WTC11 (cell line): ENCODE measurements around the gene CCDC107. TPM values are rescaled to one million over a fixed set of nuclear protein-coding genes. Genes with fewer than 3 reads are reported as not detected.

Experiments used
- ATAC-seq: fragments of 200-7000 bp; cut with Tn5 transposase; 2 replicates; pipeline ENCODE4 v1.10.0; 2021; ENCODE audit warnings: mild to moderate bottlenecking, moderate library complexity
- CTCF ChIA-PET: fragments of 300-600 bp; sonication (Branson Sonifier 250); formaldehyde crosslinking; loops from one replicate; lab custom pipeline; 2021; ENCODE audit warnings: antibody characterized with exemption; lab: Charles Lee
- POLR2A ChIA-PET: fragments of 350-600 bp; sonication (Branson Sonifier 250); formaldehyde crosslinking; loops from one replicate; lab custom pipeline; 2021; ENCODE audit warnings: antibody characterized with exemption; lab: Charles Lee
- DNase-seq: peaks from one replicate; pipeline ENCODE4 v3.0.0; 2021; ENCODE audit warnings: low spot score
- H3K27ac Mint-ChIP-seq: 2 replicates; pipeline ENCODE4 v1.8.0; 2021; ENCODE audit warnings: mixed read lengths
- H3K27me3 Mint-ChIP-seq: 2 replicates; pipeline ENCODE4 v1.8.0; 2021; ENCODE audit warnings: low read depth, mild to moderate bottlenecking, moderate library complexity, mixed read lengths
- H3K36me3 Mint-ChIP-seq: 2 replicates; pipeline ENCODE4 v1.8.0; 2021; ENCODE audit warnings: mixed read lengths
- H3K4me1 Mint-ChIP-seq: 2 replicates; pipeline ENCODE4 v1.8.0; 2022; ENCODE audit warnings: mixed read lengths
- H3K4me3 Mint-ChIP-seq: 2 replicates; pipeline ENCODE4 v1.8.0; 2021; ENCODE audit warnings: mild to moderate bottlenecking, moderate library complexity, mixed read lengths
- H3K9me3 Mint-ChIP-seq: 2 replicates; pipeline ENCODE4 v1.8.0; 2021; ENCODE audit warnings: mixed read lengths
- CREM ChIP-seq: sonication (generic); formaldehyde crosslinking; IDR thresholded peaks from 2 replicates; pipeline ENCODE4 v1.8.1; 2022; ENCODE audit warnings: mild to moderate bottlenecking, missing genetic modification reagents, moderate library complexity
- GTF2I ChIP-seq: fragments of 250-450 bp; sonication (Bioruptor Pico); conservative IDR thresholded peaks from 2 replicates; pipeline ENCODE4 v1.4.0; 2021; ENCODE audit warnings: mild to moderate bottlenecking
- JUN ChIP-seq: sonication (generic); formaldehyde crosslinking; IDR thresholded peaks from 2 replicates; pipeline ENCODE4 v1.8.0; 2023; ENCODE audit warnings: mild to moderate bottlenecking, missing genetic modification reagents
- NFATC4 ChIP-seq: fragments of 250-450 bp; sonication (Bioruptor Pico); IDR thresholded peaks from 2 replicates; pipeline ENCODE4 v1.9.0; 2021; ENCODE audit warnings: mild to moderate bottlenecking
- NFYB ChIP-seq: sonication (generic); formaldehyde crosslinking; conservative IDR thresholded peaks from 2 replicates; pipeline ENCODE4 v1.8.0; 2022; ENCODE audit warnings: low read depth, missing genetic modification reagents
- NR2C2 ChIP-seq: sonication (generic); formaldehyde crosslinking; IDR thresholded peaks from 2 replicates; pipeline ENCODE4 v1.8.0; 2022; ENCODE audit warnings: mild to moderate bottlenecking, missing genetic modification reagents
- TEAD1 ChIP-seq: sonication (generic); formaldehyde crosslinking; IDR thresholded peaks from 2 replicates; pipeline ENCODE4 v1.8.0; 2022; ENCODE audit warnings: mild to moderate bottlenecking, missing genetic modification reagents
- ZBTB21 ChIP-seq: sonication (generic); formaldehyde crosslinking; IDR thresholded peaks from 2 replicates; pipeline ENCODE4 v1.8.1; 2023; ENCODE audit warnings: mild to moderate bottlenecking, missing genetic modification reagents, borderline replicate concordance
- ZNF121 ChIP-seq: sonication (generic); formaldehyde crosslinking; IDR thresholded peaks from 2 replicates; pipeline ENCODE4 v1.8.0; 2023; ENCODE audit warnings: missing genetic modification reagents
- total RNA-seq: library from RNA; stranded (reverse); gene quantifications from 3 replicates; pipeline ENCODE4 v1.2.3, GENCODE V29; 2021
- TF ChIP-seq, protein P1 (sequence below): sonication (generic); formaldehyde crosslinking; IDR thresholded peaks from 2 replicates; pipeline ENCODE4 v1.8.1; 2023; ENCODE audit warnings: mild to moderate bottlenecking, missing genetic modification reagents, borderline replicate concordance
- TF ChIP-seq, protein P2 (sequence below): sonication (generic); formaldehyde crosslinking; IDR thresholded peaks from 2 replicates; pipeline ENCODE4 v1.8.1; 2023; ENCODE audit warnings: mild to moderate bottlenecking, missing genetic modification reagents, moderate library complexity
- TF ChIP-seq, protein P3 (sequence below): sonication (generic); formaldehyde crosslinking; IDR thresholded peaks from 2 replicates; pipeline ENCODE4 v1.8.1; 2023; ENCODE audit warnings: mild to moderate bottlenecking, missing genetic modification reagents, moderate library complexity
- TF ChIP-seq, protein P4 (sequence below): fragments of 250-450 bp; sonication (Bioruptor Pico); IDR thresholded peaks from 2 replicates; pipeline ENCODE4 v1.8.0; 2021; ENCODE audit warnings: mild to moderate bottlenecking
- TF ChIP-seq, protein P5 (sequence below): sonication (generic); formaldehyde crosslinking; IDR thresholded peaks from 2 replicates; pipeline ENCODE4 v1.8.0; 2022; ENCODE audit warnings: mild to moderate bottlenecking, missing genetic modification reagents
- TF ChIP-seq, protein P6 (sequence below): sonication (generic); formaldehyde crosslinking; IDR thresholded peaks from 2 replicates; pipeline ENCODE4 v1.8.0; 2023; ENCODE audit warnings: missing genetic modification reagents, mild to moderate bottlenecking, borderline replicate concordance
- TF ChIP-seq, protein P7 (sequence below): fragments of 250-450 bp; sonication (Bioruptor Pico); IDR thresholded peaks from 2 replicates; pipeline ENCODE4 v1.9.0; 2021; ENCODE audit warnings: mild to moderate bottlenecking
- TF ChIP-seq, protein P8 (sequence below): sonication (generic); formaldehyde crosslinking; IDR thresholded peaks from 2 replicates; pipeline ENCODE4 v1.8.1; 2023; ENCODE audit warnings: mild to moderate bottlenecking, moderate library complexity, missing genetic modification reagents

CCDC107 gene
- total RNA-seq, 1 experiment from 2014 or later, result 10.8 TPM

DNA sequence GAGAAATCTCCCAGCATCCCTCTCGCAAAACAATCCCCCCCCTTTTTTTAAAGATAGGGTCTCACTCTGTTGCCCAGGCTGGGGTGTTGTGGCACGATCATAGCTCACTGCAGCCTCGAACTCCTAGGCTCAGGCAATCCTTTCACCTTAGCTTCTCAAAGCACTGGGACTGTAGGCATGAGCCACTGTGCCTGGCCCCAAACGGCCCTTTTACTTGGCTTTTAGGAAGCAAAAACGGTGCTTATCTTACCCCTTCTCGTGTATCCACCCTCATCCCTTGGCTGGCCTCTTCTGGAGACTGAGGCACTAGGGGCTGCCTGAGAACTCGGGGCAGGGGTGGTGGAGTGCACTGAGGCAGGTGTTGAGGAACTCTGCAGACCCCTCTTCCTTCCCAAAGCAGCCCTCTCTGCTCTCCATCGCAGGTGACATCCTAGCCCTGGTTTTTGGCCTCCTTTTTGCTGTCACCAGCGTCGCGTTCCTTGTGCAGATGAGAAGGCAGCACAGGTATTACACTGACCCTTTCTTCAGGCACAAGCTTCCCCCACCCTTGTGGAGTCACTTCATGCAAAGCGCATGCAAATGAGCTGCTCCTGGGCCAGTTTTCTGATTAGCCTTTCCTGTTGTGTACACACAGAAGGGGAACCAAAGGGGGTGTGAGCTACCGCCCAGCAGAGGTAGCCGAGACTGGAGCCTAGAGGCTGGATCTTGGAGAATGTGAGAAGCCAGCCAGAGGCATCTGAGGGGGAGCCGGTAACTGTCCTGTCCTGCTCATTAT, 22.4 kb downstream of the CCDC107 start:
- TF ChIP-seq NR2C2 (CRISPR knock-in tag), result no peak
- TF ChIP-seq ZNF121 (CRISPR knock-in tag), result peak; percentile 87
- Mint-ChIP-seq H3K36me3 (peaks cover 31% of the 10 kb centered on the region), H3K9me3 (no peaks in the 10 kb centered on the region), H3K4me3 (no peak overlapping the region), H3K27ac (peak overlapping the region; percentile 78), H3K27me3 (peaks cover 8% of the 10 kb centered on the region), H3K4me1 (peaks cover 15% of the 10 kb centered on the region)
- POLR2A ChIA-PET, result interaction anchor here (1.0 to 1.9 kb wide), 4 partner anchors 10 to 47 kb away, joined by 4 to 14 read pairs (median 6); partner anchors contain the start of genes ARHGEF39 and TPM2
- CTCF ChIA-PET, result interaction anchor here (0.9 to 2.4 kb wide), 12 partner anchors 8 to 781 kb away, joined by 3 to 24 read pairs (median 8); partner anchors contain the start of genes ARHGEF39, CCDC107, RMRP and TPM2
- peak; percentile 70 for DNase-seq
- ATAC-seq, result peak; percentile 79

DNA sequence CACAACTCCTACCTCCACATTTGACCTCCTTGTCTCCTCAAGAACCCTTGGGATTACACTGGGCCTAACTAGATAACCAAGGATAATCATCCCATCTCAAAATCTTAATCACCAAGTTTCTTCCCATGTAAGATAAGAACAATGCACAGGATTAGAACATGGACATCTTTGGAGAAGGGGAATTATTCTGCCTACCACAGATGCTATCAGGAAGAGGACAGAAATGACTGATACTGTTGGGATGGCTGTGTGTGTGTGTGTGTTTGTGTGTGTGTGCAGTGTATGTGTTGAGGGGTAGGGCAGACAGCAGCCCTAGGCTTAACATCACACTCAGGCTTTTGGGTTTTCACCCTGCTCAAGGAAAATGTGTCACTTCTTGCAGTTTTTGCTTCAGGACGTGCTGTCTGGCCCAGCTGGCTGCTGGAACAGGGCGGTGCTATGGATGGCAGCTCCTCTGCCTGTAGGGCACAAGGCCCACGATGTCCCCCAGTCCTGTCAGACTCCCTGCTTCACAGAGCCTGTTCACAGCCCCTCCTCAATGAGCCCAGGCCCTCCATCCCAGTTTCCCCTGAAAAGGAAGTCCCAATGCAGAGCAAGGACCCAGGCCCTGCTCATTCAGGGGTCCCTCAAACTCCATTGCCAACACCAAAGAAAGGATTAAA, 23.4 kb downstream of the CCDC107 start:
- ChIA-PET POLR2A (interaction anchor here (1.0 to 1.9 kb wide), 4 partner anchors 9 to 46 kb away, joined by 4 to 14 read pairs (median 6); partner anchors contain the start of genes ARHGEF39 and TPM2), CTCF (interaction anchor here (0.9 to 2.4 kb wide), 9 partner anchors 7 to 782 kb away, joined by 3 to 24 read pairs (median 10); partner anchors contain the start of genes ARHGEF39, CCDC107, RMRP and TPM2)
- no peak for ATAC-seq
- TF ChIP-seq TEAD1 (CRISPR knock-in tag) (no peak), JUN (CRISPR knock-in tag) (no peak), GTF2I (no peak), ZBTB21 (CRISPR knock-in tag) (no peak), NFATC4 (no peak), CREM (no peak), NFYB (no peak)
- TF ChIP-seq, protein P1, sequence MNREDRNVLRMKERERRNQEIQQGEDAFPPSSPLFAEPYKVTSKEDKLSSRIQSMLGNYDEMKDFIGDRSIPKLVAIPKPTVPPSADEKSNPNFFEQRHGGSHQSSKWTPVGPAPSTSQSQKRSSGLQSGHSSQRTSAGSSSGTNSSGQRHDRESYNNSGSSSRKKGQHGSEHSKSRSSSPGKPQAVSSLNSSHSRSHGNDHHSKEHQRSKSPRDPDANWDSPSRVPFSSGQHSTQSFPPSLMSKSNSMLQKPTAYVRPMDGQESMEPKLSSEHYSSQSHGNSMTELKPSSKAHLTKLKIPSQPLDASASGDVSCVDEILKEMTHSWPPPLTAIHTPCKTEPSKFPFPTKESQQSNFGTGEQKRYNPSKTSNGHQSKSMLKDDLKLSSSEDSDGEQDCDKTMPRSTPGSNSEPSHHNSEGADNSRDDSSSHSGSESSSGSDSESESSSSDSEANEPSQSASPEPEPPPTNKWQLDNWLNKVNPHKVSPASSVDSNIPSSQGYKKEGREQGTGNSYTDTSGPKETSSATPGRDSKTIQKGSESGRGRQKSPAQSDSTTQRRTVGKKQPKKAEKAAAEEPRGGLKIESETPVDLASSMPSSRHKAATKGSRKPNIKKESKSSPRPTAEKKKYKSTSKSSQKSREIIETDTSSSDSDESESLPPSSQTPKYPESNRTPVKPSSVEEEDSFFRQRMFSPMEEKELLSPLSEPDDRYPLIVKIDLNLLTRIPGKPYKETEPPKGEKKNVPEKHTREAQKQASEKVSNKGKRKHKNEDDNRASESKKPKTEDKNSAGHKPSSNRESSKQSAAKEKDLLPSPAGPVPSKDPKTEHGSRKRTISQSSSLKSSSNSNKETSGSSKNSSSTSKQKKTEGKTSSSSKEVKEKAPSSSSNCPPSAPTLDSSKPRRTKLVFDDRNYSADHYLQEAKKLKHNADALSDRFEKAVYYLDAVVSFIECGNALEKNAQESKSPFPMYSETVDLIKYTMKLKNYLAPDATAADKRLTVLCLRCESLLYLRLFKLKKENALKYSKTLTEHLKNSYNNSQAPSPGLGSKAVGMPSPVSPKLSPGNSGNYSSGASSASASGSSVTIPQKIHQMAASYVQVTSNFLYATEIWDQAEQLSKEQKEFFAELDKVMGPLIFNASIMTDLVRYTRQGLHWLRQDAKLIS, result no peak
- TF ChIP-seq, protein P2, sequence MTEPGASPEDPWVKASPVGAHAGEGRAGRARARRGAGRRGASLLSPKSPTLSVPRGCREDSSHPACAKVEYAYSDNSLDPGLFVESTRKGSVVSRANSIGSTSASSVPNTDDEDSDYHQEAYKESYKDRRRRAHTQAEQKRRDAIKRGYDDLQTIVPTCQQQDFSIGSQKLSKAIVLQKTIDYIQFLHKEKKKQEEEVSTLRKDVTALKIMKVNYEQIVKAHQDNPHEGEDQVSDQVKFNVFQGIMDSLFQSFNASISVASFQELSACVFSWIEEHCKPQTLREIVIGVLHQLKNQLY (CRISPR knock-in tag), result no peak
- TF ChIP-seq, protein P3, sequence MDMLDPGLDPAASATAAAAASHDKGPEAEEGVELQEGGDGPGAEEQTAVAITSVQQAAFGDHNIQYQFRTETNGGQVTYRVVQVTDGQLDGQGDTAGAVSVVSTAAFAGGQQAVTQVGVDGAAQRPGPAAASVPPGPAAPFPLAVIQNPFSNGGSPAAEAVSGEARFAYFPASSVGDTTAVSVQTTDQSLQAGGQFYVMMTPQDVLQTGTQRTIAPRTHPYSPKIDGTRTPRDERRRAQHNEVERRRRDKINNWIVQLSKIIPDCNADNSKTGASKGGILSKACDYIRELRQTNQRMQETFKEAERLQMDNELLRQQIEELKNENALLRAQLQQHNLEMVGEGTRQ (CRISPR knock-in tag), result no peak
- TF ChIP-seq, protein P4, sequence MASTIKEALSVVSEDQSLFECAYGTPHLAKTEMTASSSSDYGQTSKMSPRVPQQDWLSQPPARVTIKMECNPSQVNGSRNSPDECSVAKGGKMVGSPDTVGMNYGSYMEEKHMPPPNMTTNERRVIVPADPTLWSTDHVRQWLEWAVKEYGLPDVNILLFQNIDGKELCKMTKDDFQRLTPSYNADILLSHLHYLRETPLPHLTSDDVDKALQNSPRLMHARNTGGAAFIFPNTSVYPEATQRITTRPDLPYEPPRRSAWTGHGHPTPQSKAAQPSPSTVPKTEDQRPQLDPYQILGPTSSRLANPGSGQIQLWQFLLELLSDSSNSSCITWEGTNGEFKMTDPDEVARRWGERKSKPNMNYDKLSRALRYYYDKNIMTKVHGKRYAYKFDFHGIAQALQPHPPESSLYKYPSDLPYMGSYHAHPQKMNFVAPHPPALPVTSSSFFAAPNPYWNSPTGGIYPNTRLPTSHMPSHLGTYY (CRISPR knock-in tag), result no peak
- TF ChIP-seq, protein P5, sequence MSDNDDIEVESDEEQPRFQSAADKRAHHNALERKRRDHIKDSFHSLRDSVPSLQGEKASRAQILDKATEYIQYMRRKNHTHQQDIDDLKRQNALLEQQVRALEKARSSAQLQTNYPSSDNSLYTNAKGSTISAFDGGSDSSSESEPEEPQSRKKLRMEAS (CRISPR knock-in tag), result no peak
- TF ChIP-seq, protein P6, sequence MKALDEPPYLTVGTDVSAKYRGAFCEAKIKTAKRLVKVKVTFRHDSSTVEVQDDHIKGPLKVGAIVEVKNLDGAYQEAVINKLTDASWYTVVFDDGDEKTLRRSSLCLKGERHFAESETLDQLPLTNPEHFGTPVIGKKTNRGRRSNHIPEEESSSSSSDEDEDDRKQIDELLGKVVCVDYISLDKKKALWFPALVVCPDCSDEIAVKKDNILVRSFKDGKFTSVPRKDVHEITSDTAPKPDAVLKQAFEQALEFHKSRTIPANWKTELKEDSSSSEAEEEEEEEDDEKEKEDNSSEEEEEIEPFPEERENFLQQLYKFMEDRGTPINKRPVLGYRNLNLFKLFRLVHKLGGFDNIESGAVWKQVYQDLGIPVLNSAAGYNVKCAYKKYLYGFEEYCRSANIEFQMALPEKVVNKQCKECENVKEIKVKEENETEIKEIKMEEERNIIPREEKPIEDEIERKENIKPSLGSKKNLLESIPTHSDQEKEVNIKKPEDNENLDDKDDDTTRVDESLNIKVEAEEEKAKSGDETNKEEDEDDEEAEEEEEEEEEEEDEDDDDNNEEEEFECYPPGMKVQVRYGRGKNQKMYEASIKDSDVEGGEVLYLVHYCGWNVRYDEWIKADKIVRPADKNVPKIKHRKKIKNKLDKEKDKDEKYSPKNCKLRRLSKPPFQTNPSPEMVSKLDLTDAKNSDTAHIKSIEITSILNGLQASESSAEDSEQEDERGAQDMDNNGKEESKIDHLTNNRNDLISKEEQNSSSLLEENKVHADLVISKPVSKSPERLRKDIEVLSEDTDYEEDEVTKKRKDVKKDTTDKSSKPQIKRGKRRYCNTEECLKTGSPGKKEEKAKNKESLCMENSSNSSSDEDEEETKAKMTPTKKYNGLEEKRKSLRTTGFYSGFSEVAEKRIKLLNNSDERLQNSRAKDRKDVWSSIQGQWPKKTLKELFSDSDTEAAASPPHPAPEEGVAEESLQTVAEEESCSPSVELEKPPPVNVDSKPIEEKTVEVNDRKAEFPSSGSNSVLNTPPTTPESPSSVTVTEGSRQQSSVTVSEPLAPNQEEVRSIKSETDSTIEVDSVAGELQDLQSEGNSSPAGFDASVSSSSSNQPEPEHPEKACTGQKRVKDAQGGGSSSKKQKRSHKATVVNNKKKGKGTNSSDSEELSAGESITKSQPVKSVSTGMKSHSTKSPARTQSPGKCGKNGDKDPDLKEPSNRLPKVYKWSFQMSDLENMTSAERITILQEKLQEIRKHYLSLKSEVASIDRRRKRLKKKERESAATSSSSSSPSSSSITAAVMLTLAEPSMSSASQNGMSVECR (CRISPR knock-in tag), result no peak
- TF ChIP-seq, protein P7, sequence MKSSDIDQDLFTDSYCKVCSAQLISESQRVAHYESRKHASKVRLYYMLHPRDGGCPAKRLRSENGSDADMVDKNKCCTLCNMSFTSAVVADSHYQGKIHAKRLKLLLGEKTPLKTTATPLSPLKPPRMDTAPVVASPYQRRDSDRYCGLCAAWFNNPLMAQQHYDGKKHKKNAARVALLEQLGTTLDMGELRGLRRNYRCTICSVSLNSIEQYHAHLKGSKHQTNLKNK (CRISPR knock-in tag), result no peak
- TF ChIP-seq, protein P8, sequence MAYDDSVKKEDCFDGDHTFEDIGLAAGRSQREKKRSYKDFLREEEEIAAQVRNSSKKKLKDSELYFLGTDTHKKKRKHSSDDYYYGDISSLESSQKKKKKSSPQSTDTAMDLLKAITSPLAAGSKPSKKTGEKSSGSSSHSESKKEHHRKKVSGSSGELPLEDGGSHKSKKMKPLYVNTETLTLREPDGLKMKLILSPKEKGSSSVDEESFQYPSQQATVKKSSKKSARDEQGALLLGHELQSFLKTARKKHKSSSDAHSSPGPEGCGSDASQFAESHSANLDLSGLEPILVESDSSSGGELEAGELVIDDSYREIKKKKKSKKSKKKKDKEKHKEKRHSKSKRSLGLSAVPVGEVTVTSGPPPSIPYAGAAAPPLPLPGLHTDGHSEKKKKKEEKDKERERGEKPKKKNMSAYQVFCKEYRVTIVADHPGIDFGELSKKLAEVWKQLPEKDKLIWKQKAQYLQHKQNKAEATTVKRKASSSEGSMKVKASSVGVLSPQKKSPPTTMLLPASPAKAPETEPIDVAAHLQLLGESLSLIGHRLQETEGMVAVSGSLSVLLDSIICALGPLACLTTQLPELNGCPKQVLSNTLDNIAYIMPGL (CRISPR knock-in tag), result no peak

More for the DNA sequence above, 23.4 kb downstream of the CCDC107 start:
- Mint-ChIP-seq H3K4me3 (no peak overlapping the region), H3K4me1 (peaks cover 11% of the 10 kb centered on the region), H3K27me3 (peaks cover 5% of the 10 kb centered on the region), H3K27ac (peak overlapping the region; percentile 95; the same call in 1 of the 2 replicates), H3K36me3 (peaks cover 38% of the 10 kb centered on the region), H3K9me3 (no peaks in the 10 kb centered on the region)
- no peak for DNase-seq
